ENCODE data around the gene KRT39. TPM values are rescaled to one million over a fixed set of nuclear protein-coding genes. Genes with fewer than 3 reads are reported as not detected.

The KRT39 gene
- total and polyA plus RNA-seq, 2 experiments from 2014 or later, result not detected

- TF ChIP-seq ETS1 (IDR thresholded peaks at IDR 0.05), result no peak
- TF ChIP-seq ZNF331 (CRISPR knock-in tag; IDR thresholded peaks at IDR 0.05; ENCODE audit: low read depth), result no peak
- TF ChIP-seq ZNF114 (CRISPR knock-in tag; IDR thresholded peaks at IDR 0.05), result no peak
Observed at GRCh38 chr17:41002814-41003213, 36.1 kb upstream of the KRT39 start (continued).

- DNase-seq (ENCODE audit: low spot score), result no peak
- no peaks in the 10 kb centered on the region for H3K36me3 Mint-ChIP-seq (ENCODE audit: low read depth)
- no peak for TF ChIP-seq CREB1 (CRISPR knock-in tag; IDR thresholded peaks at IDR 0.05; ENCODE audit: low read depth)
- TF ChIP-seq EZH2phosphoT487 (IDR thresholded peaks at IDR 0.05; ENCODE audit: unreplicated experiment), result no peak
- no peak for TF ChIP-seq ZNF114 (CRISPR knock-in tag; IDR thresholded peaks at IDR 0.05)
- no peak for TF ChIP-seq CTCF (conservative IDR thresholded peaks at IDR 0.05; ENCODE audit: low read depth in 2 of 2)
- TF ChIP-seq POLR2AphosphoS5 (IDR thresholded peaks at IDR 0.05; ENCODE audit: low read depth), result no peak
- no peak for TF ChIP-seq NANOG (IDR thresholded peaks at IDR 0.05; ENCODE audit: borderline replicate concordance)
- TF ChIP-seq ZNF331 (CRISPR knock-in tag; IDR thresholded peaks at IDR 0.05; ENCODE audit: low read depth), result no peak
- no peak for TF ChIP-seq JUNB (IDR thresholded peaks at IDR 0.05; ENCODE audit: unreplicated experiment)
- TF ChIP-seq ETS1 (IDR thresholded peaks at IDR 0.05), result no peak
- TF ChIP-seq STAT1 (IDR thresholded peaks at IDR 0.05; ENCODE audit: unreplicated experiment), result no peak
- TF ChIP-seq REST (IDR thresholded peaks at IDR 0.05; ENCODE audit: unreplicated experiment), result no peak
- TF ChIP-seq ZNF462 (CRISPR knock-in tag; IDR thresholded peaks at IDR 0.05), result no peak
Observed at GRCh38 chr17:41001795-41002194, 35.0 kb upstream of the KRT39 start.

More at GRCh38 chr17:41001795-41002194, 35.0 kb upstream of the KRT39 start:
- Histone ChIP-seq H3K79me2 (replicated peaks; ENCODE audit: insufficient read depth) (no peaks in the 10 kb centered on the region), H3K36me3 (ENCODE audit: insufficient read depth) (no peaks in the 10 kb centered on the region), H3K4me2 (no peak overlapping the region), H2AFZ (no peak overlapping the region), H3K27ac (ENCODE audit: low read depth) (no peak overlapping the region), H3K4me1 (ENCODE audit: insufficient read depth) (no peaks in the 10 kb centered on the region), H3K4me3 (no peak overlapping the region), H3K27me3 (ENCODE audit: insufficient read depth) (no peaks in the 10 kb centered on the region), H3F3A (replicated peaks; ENCODE audit: low read depth) (no peaks in the 10 kb centered on the region), H4K20me1 (replicated peaks; ENCODE audit: insufficient read depth) (no peaks in the 10 kb centered on the region), H3K9me2 (ENCODE audit: insufficient read depth) (no peaks in the 10 kb centered on the region)
- H3K4me3 Mint-ChIP-seq, result no peak overlapping the region
- H3K9me3 Mint-ChIP-seq, result no peaks in the 10 kb centered on the region
- no peak overlapping the region for H3K27ac Mint-ChIP-seq
- no peaks in the 10 kb centered on the region for H3K4me1 Mint-ChIP-seq
- H3K27me3 Mint-ChIP-seq (ENCODE audit: insufficient read depth, low read depth, poor library complexity), result no peaks in the 10 kb centered on the region
- no peak for ATAC-seq

All from GM23338 (cell line).